SHP77 treated with DMSO at 0.1 percent for 48 hours (cell line): Measurements from ENCODE around the gene ABCC11.

Experiments used
- DNase-seq: peaks from one replicate; lab custom pipeline; 2025; lab: John Stamatoyannopoulos, UW

ABCC11 gene

DNA sequence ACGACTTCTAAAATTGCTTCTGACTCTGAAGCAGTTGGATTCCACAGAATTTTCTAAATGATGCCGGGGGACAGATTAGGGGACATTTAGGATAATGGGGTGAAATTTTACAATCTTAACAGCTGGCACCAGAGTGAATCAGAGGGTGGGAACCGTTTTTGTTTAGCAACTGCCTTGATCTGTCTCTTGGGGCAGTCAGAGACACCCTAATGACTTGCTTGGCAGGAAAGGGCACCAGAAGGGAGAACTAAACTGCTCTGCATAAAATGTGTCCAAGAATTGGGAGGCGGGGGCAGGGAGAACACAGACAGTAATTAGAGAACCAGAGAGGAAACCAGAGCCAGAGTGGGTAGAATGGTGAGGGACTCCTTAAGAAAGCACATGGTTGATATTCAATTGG, 85.4 kb downstream of the ABCC11 start:
- no peak for DNase-seq

GRCh38 chr16:48160575-48160974, 86.8 kb downstream of the ABCC11 start:
- DNase-seq = no peak

DNA sequence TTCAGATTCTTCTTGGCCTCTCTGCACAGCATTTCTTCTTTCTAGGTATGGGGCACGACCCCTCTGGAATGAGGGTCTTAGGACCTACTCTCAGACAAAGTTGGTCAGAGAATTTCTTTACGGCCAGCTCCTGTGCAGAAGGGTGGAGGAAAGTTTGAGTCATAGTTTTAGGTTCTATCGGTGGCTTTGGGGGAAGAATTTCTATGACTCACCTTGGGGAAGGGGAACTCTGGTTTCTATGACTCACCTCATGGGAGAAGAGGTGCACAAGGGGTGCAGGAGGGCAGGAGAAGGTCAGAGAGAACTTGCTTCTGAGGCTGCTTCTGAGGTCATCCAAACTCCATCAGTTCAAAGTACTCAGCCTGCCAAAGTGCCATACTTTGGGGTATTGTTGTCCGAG, 89.0 kb downstream of the ABCC11 start:
- no peak for DNase-seq

DNA sequence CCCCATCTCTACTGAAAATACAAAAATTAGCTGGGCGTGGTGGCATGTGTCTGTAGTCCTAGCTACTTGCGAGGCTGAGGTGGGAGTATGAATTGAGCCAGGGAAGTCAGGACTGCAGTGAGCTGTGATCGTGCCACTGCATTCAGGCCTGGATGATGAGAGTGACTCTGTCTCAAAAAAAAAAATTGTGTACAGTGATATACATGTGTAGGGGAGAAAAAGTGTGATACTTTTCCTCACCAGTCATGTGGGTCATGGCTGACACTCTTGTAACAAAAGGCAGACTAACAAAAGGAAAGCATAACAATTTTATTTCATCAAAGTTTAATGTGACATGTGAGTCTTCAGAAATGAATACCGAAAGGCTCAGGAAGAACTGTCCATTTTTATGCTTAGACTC, 89.5 kb downstream of the ABCC11 start:
- no peak for DNase-seq

GRCh38 chr16:48157302-48157701, 90.0 kb downstream of the ABCC11 start:
- DNase-seq = no peak

DNA sequence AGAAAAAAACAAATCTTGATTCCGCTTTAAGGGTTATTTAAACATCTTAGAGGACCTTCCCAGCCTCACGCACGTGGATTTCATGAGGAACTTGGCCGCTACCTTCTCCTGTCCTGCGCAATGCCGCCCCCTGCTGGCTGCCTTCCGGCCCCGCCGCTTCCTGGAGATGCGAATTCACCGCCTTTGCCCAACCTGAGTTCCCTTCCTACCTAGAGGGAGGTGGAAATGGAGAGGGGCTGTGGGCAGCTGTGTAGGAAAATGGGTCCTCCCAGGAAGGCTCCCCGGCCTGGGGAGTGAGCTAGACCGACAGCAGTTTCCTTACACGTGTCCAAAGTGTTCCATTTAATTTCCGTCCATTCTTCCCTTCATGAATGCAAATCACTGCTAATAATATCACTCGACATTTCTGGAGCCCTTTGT, 90.5 kb downstream of the ABCC11 start:
- DNase-seq = peak; percentile 70

DNA sequence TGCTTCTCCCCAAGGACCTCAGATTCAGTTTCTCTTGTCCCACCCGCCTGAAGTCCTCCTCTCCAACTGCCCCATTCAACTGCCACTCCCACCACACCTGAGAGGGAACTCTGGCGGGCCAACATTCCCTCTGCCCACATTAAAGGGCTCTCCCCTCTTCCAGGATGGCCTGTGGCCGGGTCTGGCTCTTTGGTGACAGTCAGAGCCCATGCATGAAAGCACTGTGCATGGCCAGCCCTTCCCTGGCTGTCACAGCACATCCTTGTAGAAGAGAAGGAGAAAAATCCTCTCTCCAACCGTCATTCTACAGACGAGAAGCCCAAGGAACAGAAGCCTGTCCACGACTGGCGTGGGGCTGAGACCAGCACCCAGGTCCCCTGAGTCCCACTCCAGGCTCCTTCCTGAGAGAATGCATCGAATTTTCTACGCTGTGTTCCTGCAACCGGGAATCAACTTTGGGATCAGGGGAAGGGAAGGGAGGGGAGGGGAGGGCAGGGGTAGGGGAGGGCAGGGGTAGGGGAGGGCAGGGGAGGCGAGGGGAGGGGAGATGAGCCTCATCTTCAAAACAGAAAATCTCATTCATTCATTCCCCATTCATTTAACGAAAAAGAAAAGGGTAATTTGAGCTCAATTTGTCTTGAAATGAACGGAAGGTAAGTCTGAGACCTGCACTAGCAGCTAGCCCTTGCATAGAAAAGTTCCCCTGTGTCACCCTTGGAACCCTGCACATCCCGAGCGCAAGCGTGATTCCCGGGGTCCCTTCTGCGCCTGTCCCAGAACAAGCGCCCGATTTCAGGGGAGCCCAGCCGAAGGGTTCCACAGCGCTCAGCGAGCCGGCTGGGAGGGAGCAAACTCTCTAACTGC, 91.2 kb downstream of the ABCC11 start, which contains the start of gene ABCC12:
TSS of gene ABCC12 (minus strand) at position 68 of the 864 bp plus-strand sequence. CDS start 9,569 bp downstream, outside the sequence.
- no peak for DNase-seq

DNA sequence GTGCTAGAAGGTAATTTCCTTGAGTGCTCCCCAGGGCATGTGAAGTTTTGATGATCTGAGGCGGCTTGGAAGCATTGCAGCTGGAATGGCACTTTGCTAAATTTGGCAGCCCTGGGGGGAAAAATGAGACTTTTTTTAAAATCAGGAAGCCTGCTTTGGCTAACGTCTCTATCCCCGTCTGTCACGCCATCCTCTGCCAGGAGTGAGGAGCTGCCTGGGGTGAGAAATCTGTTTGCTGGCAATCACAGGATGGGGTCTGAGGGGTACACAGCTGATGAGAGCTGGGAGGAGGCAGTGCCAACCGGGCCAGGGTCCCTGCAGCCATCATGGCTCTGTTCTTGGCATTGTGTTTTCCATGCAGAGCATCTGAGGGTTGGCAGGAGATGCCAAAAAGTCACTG, 93.6 kb downstream of the ABCC11 start:
- DNase-seq = no peak

- DNase-seq = no peak
Observed at GRCh38 chr16:48152226-48152625, 95.1 kb downstream of the ABCC11 start.

GRCh38 chr16:48150707-48151106, 96.6 kb downstream of the ABCC11 start:
- DNase-seq = no peak

DNA sequence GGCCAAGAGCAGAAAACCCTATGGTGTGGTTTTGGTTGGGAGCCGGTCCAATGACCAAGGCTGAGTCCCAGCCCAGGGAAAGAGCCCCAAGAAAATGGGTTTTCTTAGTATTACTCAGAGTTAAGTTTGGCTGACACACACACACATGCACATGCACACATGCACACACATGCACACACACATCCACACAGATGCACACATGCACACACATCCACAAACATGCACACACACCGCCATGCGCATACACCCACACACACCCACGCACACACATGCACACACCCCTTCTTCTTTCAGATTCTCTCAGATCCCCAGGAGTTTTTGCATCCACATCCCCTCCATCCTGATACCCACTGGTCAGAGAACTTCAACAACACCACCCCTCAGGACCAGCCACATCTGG, 100.6 kb downstream of the ABCC11 start:
- DNase-seq = no peak

DNA sequence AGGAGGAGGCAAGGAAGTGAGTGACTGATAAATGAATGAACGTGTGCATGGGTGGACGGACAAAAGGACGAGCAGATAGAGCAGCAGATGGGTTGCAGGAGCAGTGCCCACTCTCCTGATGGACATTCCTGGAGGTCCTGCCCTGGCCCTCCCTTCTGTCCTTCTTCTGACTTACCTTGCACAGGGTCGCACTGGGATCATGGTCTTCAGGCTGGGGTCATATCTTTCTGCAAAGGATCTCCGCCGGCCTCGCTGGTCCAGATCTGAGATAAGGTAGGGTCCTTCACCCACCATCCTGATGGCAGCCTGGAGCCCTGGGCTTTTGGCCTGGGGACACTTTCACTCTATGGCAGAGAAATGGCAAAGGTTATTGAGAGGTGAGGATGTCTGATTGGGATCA, 101.2 kb downstream of the ABCC11 start:
- DNase-seq = no peak

GRCh38 chr16:48143812-48144368, 103.4 kb downstream of the ABCC11 start:
- DNase-seq = no peak

DNA sequence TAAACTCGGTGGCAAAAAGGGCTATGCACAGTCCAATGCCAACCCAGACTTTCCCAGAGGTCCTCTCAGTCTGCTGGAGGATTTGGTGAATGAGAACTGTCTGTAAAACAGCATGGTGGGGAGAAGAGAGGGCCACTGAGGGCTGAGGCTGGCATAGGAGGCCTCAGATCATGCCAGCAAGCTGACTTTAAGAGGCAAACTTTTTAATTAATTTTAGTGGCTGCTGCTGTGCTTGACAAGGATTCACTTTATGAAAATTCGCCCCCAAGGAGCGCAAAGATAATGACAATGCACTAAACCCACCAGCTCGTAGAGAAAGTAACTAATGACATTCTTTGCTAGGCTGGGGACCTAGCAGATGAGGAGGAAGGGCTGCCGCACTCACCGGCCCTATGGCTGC, 106.5 kb downstream of the ABCC11 start:
- DNase-seq = no peak

DNA sequence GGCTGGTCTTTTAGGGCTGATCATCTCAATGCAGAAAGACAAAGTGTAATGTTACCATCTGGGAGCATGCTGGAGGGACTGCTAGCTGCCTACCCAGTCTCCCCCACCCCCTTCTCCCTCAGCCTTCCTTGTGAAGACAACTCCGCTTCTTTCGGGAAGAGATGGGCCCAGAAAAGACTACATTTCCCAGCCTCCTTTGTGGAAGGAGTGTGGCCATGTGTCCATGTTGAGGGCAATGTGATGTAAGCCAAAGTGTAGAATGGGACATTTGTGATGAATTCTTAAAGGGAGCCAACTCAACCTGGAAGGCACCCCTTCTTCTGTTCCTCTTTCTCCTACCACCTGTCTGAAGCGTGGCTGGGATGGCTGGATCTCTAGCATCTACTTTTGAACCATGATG, 107.8 kb downstream of the ABCC11 start:
- DNase-seq = no peak

GRCh38 chr16:48138543-48138942, 108.8 kb downstream of the ABCC11 start:
- DNase-seq = no peak

GRCh38 chr16:48137822-48138221, 109.5 kb downstream of the ABCC11 start:
- DNase-seq = no peak

DNA sequence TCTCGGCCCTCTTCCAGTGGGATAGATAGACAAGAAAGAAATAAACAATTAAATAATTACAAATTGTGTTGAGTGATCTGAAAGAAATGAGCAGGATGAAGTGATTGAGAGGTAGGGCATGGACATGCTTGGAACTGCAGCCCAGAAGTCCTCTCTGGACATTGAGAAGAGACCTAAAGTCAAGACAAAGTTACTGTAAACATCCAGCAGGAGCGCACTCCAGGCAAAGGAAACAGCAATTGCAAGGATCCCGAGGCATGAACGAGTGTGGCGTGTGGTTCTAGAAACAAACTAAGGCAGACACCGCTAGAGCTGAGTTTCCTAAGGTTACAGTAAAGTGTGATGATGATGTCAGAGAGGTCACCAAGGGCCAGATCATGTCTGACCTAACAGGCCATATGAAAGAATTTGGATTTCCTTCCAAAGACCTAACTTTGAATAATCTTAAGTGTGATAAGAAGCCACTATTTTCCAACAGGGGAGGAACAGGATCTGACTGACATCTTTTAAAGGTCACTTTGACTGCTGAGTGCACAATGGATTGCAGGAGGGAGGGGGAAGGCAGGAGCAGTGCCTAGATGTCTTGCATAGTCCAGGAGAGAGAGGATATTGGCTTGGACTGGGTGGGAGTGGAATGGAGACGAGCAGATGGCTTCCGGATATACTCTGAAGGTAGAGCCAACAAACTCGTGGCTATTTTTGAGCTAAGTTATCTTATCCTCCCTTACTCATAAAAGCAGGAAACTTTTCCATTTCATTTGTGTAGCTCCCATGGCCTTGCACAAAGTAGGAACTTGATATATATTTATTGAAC, 110.6 kb downstream of the ABCC11 start:
- DNase-seq = no peak

DNA sequence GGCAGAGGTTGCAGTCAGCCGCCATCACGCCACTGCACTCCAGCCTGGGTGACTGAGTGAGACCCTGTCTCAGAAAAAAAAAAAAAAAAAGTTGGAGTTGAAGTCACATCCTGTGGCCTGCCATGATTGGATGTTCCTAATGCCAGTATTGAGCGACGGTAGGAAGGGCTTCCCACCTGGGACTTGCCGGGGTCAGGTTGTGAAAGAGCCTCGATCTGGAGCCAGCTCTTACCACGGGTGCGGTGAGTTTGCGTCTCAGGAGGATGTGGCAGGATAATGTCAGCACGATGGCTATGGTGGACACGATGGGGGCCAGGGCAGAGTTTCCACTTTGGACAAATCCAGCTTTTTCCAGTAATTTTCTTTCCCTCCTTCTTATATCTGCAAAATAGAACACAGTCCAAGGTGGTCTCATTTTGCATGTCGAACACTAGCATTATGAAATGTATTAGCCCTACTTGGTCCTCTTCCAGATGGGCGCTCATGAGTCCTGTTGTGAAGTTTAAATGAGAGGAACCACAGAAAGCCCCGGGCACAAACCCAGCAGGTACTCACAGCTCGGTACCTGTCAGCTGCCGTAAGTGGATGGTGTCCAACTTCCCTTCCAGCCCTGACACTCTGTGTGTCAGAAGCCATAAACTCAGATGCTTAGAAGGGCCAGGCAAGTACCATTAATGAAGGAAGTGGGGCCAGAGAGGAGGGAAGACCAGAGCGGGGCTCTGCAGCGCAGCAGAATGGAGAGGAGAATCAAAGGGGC, 113.7 kb downstream of the ABCC11 start:
- no peak for DNase-seq

GRCh38 chr16:48132696-48133095, 114.6 kb downstream of the ABCC11 start:
- DNase-seq = no peak

DNA sequence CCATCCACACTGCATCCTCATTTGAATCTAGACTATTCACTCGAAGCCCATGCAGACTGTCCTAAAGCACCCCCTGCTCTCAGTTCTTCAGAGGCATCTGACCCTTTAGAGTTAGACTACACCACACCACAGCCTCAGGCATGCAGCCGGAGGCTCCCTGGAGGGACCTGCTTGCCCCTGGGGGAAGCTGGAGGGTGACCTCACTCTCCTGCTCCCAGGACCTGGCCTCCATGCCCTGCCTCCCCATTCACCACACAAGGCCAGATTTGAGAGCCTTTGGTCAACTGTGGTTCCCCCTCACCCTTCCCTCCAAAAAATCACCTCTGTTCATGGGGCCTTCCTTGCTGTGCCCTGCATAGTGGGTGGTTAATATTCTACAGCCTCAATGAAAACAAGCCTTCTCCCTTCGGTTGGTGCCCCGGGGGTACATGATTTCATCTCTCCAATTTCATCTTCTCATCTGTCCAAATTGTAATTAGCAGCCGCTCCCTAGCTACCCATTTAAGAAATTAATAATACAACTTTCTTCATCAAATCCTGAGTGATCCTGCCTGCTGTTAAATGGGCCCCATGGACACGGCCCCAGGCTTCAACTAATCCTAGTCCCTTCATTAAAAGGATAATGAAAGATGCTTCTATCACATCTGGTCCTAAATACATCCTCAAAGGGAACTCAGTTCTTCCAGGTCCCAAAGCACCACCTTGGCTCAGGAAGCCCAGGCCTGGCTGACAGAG, 116.0 kb downstream of the ABCC11 start:
- no peak for DNase-seq
